Prostate gland (tissue), 2 donors: Measurements from ENCODE around the gene RBKS. TPM values are rescaled to one million over a fixed set of nuclear protein-coding genes. Genes with fewer than 3 reads are reported as not detected.

Source experiments
- DNase-seq: peaks from one replicate; pipeline ENCODE4 v3.0.0-alpha.2; 2019; ENCODE audit warnings: low spot score
- H3K27ac ChIP-seq, 2 donors: fragments of 200-600 bp; sonication (generic); 2 replicates each; pipeline ENCODE4 v1.5.1; 2017 to 2019
- H3K27me3 ChIP-seq: fragments of 200-600 bp; sonication (generic); replicated peaks from 2 replicates; pipeline ENCODE4 v1.5.1; 2019; ENCODE audit not compliant: insufficient read depth
- H3K36me3 ChIP-seq, 2 donors: fragments of 200-600 bp; sonication (generic); 1 replicate in 1 of 2; 2 replicates in 1 of 2; pipeline versions ENCODE4 v1.5.1 to v1.8.1; 2017 to 2019
- H3K4me1 ChIP-seq: fragments of 200-600 bp; sonication (generic); replicated peaks from 2 replicates; pipeline ENCODE4 v1.5.1; 2019
- H3K4me3 ChIP-seq, 2 donors: fragments of 200-600 bp; sonication (generic); 2 replicates each; pipeline ENCODE4 v1.5.1; 2017 to 2019
- H3K9me3 ChIP-seq: fragments of 200-600 bp; sonication (generic); 2 replicates; pipeline ENCODE4 v1.5.1; 2017
- POLR2A ChIP-seq: fragments of 450-650 bp; IDR thresholded peaks from one replicate; pipeline ENCODE4 v1.6.1; 2016; ENCODE audit warnings: antibody characterized with exemption, mild to moderate bottlenecking
- POLR2AphosphoS5 ChIP-seq: sonication (generic); formaldehyde crosslinking; IDR thresholded peaks from one replicate; pipeline ENCODE4 v1.6.1; 2017; ENCODE audit warnings: antibody characterized with exemption
- WGBS: methylation state at CpG from one replicate; pipeline ENCODE4 v1.1.5; 2018; 5-methylcytosine and 5-hydroxymethylcytosine counted together
- intact Hi-C: fragments of 100-400 bp; cut with DNase I; formaldehyde crosslinking; loops from one replicate; pipeline ENCODE4 v1.14.2; 2022
- total RNA-seq, 2 donors: library from RNA; depleted of rRNA; stranded (reverse); fragments of >200 nt; gene quantifications; one replicate each; pipeline ENCODE4 v1.1.0, GENCODE V29; 2016
- TF ChIP-seq, protein P1 (sequence below), 4 experiments: fragments of 200-600 bp in 2 of 4; fragments of 450-650 bp in 2 of 4; sonication (generic) in 2 of 4; IDR thresholded peaks; 1 replicate in 3 of 4; 2 replicates in 1 of 4; pipeline ENCODE4 v1.5.1; 2016 to 2019; ENCODE audit warnings: antibody characterized with exemption in 4 of 4, mild to moderate bottlenecking in 2 of 4, moderate library complexity in 2 of 4

RBKS gene
- total RNA-seq, 2 donors from 2014 or later = 1.6 to 1.8 TPM

GRCh38 chr2:27823135-27823534 lies 67.1 kb downstream of the RBKS start:
- no peak for DNase-seq
- H3K27me3 ChIP-seq = no peaks in the 10 kb centered on the region
- no peaks in the 10 kb centered on the region for H3K4me1 ChIP-seq
- TF ChIP-seq, protein P1, sequence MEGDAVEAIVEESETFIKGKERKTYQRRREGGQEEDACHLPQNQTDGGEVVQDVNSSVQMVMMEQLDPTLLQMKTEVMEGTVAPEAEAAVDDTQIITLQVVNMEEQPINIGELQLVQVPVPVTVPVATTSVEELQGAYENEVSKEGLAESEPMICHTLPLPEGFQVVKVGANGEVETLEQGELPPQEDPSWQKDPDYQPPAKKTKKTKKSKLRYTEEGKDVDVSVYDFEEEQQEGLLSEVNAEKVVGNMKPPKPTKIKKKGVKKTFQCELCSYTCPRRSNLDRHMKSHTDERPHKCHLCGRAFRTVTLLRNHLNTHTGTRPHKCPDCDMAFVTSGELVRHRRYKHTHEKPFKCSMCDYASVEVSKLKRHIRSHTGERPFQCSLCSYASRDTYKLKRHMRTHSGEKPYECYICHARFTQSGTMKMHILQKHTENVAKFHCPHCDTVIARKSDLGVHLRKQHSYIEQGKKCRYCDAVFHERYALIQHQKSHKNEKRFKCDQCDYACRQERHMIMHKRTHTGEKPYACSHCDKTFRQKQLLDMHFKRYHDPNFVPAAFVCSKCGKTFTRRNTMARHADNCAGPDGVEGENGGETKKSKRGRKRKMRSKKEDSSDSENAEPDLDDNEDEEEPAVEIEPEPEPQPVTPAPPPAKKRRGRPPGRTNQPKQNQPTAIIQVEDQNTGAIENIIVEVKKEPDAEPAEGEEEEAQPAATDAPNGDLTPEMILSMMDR (IDR thresholded peaks at IDR 0.05) = no peak
- TF ChIP-seq POLR2AphosphoS5 = no peak
- no peak for TF ChIP-seq POLR2A
- 80% methylated on average over 5 of the region's 5 CpGs for WGBS
- H3K27ac ChIP-seq = no peak overlapping the region
- H3K36me3 ChIP-seq = no peaks in the 10 kb centered on the region
- no peak overlapping the region for H3K4me3 ChIP-seq
- no peaks in the 10 kb centered on the region for H3K9me3 ChIP-seq
- intact Hi-C loops = loop anchor here (5.0 to 10.0 kb wide), 2 partner anchors 116 to 572 kb away; partner anchors contain the start of gene FOSL2

DNA sequence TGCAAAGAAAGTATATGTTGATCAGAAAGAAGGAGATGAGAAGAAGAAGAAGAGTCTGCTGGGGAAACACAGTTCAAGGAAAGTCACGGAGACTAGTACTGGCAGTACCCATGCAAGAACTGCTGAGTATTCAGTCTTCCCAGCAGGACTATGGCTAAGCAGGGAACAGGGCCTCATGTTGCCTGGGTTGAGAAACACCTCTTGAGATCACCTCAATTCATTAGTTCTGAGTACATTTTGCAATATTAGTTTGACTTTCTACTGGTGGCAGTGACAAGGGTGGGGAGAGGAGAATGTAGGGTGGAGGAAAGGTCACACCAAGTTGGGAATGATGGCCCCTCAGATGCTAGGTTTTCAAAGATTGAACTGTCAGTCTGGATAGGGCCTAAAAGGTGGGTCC lies 68.1 kb downstream of the RBKS start:
- no peak overlapping the region for H3K27ac ChIP-seq
- H3K4me1 ChIP-seq = no peaks in the 10 kb centered on the region
- DNase-seq = no peak
- TF ChIP-seq POLR2A (no peak), POLR2AphosphoS5 (no peak)
- TF ChIP-seq, protein P1 (IDR thresholded peaks at IDR 0.05) = no peak
- H3K36me3 ChIP-seq = no peaks in the 10 kb centered on the region
- no peak overlapping the region for H3K4me3 ChIP-seq
- 100% methylated on average over 1 of the region's 1 CpG for WGBS
- no peaks in the 10 kb centered on the region for H3K9me3 ChIP-seq
- no peaks in the 10 kb centered on the region for H3K27me3 ChIP-seq
- intact Hi-C loops = loop anchor here (5.0 to 10.0 kb wide), 2 partner anchors 115 to 573 kb away; partner anchors contain the start of gene FOSL2

GRCh38 chr2:27815860-27816438 lies 74.2 kb downstream of the RBKS start:
- H3K9me3 ChIP-seq = no peaks in the 10 kb centered on the region
- intact Hi-C loops = no loop called here
- no peak for TF ChIP-seq POLR2AphosphoS5
- TF ChIP-seq POLR2A = no peak
- TF ChIP-seq, protein P1 (IDR thresholded peaks at IDR 0.05) = no peak
- no peaks in the 10 kb centered on the region for H3K4me1 ChIP-seq
- 93% methylated on average over 4 of the region's 4 CpGs for WGBS
- H3K27ac ChIP-seq = no peak overlapping the region
- no peaks in the 10 kb centered on the region for H3K27me3 ChIP-seq
- DNase-seq = no peak
- no peak overlapping the region for H3K4me3 ChIP-seq
- no peaks in the 10 kb centered on the region for H3K36me3 ChIP-seq

DNA sequence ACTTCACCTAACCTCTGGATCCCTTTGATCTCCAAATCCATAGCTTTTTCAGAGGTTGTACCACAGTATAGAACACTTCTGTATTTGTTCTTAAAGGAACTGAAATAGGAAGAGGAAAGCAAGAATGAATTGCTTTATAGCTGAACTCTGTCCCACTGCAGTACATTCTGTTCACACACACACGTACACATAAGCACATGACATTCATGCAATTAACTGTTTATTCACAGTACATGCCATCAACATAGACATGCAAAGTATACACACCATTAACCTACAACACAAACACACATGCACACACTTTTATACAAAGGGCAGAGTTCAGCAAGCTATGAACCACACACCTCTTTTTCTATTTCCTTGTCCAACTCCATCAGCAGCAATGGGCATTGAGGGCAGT lies 75.4 kb downstream of the RBKS start:
- no peak for DNase-seq
- H3K36me3 ChIP-seq = no peaks in the 10 kb centered on the region
- WGBS = 61% methylated on average over 1 of the region's 1 CpG
- TF ChIP-seq POLR2AphosphoS5 = no peak
- TF ChIP-seq POLR2A = no peak
- TF ChIP-seq, protein P1 (IDR thresholded peaks at IDR 0.05) = no peak
- H3K27me3 ChIP-seq = no peaks in the 10 kb centered on the region
- H3K4me3 ChIP-seq = no peak overlapping the region
- intact Hi-C loops = no loop called here
- H3K9me3 ChIP-seq = no peaks in the 10 kb centered on the region
- H3K4me1 ChIP-seq = no peaks in the 10 kb centered on the region
- H3K27ac ChIP-seq = no peak overlapping the region

GRCh38 chr2:27811768-27812167 lies 78.4 kb downstream of the RBKS start:
- intact Hi-C loops = no loop called here
- DNase-seq = no peak
- 100% methylated on average over 1 of the region's 1 CpG for WGBS
- no peaks in the 10 kb centered on the region for H3K9me3 ChIP-seq
- no peak overlapping the region for H3K4me3 ChIP-seq
- TF ChIP-seq POLR2A (no peak), POLR2AphosphoS5 (no peak)
- TF ChIP-seq, protein P1 (IDR thresholded peaks at IDR 0.05) = no peak
- no peaks in the 10 kb centered on the region for H3K36me3 ChIP-seq
- H3K4me1 ChIP-seq = no peaks in the 10 kb centered on the region
- no peaks in the 10 kb centered on the region for H3K27me3 ChIP-seq
- no peak overlapping the region for H3K27ac ChIP-seq
